ENCODE measurements around the gene PSMD14.

PSMD14 gene

DNA sequence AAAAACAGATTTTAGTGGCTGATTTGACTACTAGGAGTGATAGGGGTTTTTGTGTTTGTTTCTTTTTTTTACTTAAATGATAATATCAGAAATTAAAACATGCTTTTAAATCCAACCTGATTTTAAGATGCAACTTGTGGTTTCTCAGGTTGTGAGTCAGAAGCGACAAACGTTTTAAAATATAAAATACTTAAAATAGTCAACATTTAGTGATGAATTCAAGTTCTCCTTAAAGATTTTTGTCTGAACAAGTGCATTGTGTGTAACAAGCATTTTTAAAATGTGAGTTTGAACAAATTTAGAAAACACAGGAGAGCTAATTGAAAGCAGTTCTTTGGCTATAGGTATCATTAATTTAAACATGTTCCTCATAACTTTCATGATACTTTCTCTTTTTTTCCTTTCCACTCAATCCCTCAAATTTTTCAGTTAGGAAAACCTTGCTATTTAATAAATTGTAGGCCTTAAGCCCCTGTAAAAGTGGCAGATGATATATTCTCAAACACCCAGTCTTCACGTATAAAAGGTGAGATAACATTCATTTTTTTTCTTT is 111.5 kb downstream of the PSMD14 start:
- no peak for DNase-seq (ENCODE audit: low spot score)

DNA sequence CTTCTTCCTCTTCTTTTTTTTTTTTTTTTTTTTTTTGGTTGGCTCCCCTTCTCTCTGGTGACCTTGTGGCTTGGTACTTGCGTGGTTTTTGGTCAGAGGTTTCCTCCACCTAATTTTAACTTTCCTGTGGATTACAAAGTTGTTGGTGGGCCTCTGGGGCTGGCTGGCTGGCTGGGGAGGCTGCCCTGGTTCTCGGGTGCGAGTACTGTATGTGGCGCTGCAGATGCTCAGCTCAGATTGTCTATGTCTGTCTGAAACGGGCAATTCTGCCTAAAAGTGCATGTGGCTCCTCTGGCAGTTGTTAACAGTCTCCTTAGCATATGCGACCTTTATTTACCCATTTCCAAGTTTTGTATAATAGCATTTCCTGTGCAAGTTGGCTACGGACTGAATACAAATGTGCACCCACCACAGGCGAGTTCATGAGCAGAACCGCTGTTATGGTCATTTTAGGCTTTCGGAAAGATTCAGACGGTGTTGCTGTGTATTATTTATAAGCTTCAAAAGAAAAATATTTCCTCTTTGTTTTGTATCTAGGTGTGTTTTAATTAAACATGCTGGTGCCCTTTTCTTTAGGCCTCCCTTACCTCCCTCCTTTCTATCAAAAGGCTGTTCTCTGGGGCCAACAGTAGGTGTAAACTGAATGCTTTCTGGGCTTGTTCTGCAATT is 112.3 kb downstream of the PSMD14 start:
- DNase-seq (ENCODE audit: low spot score) = no peak

DNA sequence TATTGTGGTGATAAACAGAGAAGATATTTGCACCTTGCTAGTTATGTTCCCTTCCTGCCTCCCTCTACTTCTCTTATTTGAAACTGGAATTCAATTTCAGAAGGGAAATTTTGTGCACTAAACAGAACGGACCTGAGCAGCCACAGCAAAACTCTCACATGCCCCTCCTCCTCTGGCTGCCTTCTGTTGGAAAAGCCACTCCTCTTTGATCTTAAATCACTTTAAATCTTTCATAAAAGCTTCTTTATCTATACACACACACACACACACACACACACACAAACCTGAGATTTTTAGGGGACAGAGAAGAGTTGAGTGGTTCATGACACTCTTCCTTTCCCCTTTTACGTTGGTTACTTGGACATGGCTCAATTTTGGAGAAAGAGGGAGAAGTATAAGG is 113.5 kb downstream of the PSMD14 start:
- no peak for DNase-seq (ENCODE audit: low spot score)

DNA sequence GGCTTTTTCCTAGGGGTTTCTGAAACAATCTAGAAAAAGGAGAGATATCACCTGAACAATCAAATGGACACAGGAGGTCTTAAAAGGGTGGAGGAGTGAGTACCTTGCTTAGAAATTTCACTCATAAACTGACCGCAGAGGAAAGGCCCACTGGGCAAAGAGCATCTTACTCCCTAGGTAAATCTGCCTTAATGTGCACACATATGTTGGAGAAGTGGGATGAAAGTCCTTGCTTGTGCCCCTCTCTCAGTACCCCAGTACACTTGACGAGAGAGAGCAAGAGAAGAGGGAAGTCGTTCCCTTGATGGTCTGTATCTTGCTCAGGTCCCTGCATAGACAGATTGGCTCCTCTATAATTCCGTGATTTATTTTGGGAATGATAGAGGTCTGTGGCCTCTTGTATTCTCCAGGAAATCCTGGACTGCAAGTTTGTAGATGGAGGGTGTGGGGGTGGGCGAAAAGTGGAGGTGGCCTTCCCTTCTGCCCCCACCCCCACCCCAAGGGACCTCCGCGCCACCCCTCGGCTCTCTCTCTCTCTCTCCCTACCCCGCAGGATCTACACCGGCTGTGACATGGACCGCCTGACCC is 114.7 kb downstream of the PSMD14 start:
- no peak for DNase-seq (ENCODE audit: low spot score)

DNA sequence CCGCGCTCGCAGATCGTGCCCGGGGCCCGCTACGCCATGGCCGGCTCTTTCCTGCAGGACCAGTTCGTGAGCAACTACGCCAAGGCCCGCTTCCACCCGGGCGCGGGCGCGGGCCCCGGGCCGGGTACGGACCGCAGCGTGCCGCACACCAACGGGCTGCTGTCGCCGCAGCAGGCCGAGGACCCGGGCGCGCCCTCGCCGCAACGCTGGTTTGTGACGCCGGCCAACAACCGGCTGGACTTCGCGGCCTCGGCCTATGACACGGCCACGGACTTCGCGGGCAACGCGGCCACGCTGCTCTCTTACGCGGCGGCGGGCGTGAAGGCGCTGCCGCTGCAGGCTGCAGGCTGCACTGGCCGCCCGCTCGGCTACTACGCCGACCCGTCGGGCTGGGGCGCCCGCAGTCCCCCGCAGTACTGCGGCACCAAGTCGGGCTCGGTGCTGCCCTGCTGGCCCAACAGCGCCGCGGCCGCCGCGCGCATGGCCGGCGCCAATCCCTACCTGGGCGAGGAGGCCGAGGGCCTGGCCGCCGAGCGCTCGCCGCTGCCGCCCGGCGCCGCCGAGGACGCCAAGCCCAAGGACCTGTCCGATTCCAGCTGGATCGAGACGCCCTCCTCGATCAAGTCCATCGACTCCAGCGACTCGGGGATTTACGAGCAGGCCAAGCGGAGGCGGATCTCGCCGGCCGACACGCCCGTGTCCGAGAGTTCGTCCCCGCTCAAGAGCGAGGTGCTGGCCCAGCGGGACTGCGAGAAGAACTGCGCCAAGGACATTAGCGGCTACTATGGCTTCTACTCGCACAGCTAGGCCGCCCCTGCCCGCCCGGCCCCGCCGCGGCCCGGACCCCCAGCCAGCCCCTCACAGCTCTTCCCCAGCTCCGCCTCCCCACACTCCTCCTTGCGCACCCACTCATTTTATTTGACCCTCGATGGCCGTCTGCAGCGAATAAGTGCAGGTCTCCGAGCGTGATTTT is 115.5 kb downstream of the PSMD14 start:
- no peak for DNase-seq (ENCODE audit: low spot score)

DNA sequence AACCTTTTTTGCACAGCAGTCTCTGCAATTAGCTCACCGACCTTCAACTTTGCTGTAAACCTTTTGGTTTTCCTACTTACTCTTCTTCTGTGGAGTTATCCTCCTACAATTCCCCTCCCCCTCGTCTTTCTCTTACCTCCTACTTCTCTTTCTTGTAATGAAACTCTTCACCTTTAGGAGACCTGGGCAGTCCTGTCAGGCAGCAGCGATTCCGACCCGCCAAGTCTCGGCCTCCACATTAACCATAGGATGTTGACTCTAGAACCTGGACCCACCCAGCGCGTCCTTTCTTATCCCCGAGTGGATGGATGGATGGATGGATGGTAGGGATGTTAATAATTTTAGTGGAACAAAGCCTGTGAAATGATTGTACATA is 116.2 kb downstream of the PSMD14 start:
- DNase-seq (ENCODE audit: low spot score) = no peak

DNA sequence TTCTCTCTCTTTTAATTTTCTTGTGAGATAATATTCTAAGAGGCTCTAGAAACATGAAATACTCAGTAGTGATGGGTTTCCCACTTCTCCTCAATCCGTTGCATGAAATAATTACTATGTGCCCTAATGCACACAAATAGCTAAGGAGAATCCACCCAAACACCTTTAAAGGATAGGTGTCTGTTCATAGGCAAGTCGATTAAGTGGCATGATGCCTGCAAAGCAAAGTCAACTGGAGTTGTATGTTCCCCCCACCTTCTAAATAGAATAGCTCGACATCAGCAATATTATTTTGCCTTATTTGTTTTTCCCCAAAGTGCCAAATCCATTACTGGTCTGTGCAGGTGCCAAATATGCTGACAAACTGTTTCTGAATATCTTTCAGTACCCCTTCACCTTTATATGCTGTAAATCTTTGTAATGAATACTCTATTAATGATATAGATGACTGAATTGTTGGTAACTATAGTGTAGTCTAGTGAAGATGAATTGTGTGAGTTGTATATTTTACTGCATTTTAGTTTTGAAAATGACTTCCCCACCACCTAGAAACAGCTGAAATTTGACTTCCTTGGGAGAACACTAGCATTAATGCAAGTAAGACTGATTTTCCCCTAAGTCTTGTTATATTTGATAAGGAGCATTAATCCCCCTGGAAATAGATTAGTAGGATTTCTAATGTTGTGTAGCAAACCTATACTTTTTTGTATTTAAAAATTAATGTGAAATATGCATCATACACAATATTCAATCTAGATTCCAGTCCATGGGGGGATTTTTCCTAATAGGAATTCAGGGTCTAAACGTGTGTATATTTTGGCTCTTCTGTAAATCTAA is 116.9 kb downstream of the PSMD14 start:
- no peak for DNase-seq (ENCODE audit: low spot score)

DNA sequence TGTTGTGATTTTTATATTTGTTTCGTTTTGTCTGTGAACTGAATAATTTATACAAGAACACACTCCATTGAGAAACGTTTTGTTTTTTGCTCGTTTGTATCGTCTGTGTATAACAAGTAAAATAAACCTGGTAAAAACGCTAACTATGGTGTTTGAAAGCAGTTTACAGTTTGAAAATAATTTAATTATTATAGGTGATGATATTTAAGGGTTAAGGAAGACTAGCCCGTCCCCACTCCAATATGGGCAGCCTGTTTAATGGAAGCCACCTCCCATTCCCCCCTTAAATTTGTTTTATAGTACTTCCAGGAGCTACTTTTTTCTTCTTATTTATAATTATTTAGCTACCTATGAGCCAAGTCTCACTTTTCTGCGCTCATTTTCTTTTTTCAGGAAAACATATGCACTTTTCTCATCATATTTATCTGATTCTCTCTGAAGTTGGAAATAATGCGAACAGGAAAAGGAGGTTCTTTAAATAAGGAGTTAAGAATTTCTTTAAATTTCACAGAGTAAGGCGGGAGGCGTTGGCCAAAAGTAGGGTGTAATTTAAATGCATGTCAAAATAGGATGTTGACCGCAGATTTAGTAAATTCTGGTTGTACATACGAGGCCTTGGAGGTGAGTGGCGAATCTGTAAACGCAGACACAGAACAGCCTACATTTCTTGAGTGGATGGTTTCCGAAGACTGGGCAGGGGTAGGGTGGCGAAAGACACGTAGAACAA is 117.7 kb downstream of the PSMD14 start:
- no peak for DNase-seq (ENCODE audit: low spot score)

DNA sequence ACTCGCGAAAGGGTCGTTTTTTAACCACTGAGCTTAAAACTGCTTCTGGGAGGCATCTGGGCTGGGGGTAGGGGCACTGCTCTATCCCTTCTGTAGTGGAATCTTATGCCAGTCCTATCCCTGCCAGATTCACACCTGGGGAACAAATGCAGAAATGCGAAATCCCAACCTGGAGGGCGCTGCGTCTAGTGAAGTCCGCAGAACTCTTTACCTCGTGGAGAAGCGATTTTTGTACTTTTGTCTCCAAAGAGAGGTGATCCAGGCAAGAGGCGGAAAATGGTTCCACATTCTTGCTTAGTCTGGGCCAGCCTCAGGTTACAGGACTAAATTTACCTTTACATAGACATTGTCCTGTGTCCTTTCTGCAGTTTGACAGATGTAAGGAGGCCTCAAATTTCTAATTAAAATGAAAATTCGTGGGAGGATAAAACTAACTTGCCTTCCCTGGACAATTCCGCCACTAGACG is 118.3 kb downstream of the PSMD14 start:
- no peak for DNase-seq (ENCODE audit: low spot score)

DNA sequence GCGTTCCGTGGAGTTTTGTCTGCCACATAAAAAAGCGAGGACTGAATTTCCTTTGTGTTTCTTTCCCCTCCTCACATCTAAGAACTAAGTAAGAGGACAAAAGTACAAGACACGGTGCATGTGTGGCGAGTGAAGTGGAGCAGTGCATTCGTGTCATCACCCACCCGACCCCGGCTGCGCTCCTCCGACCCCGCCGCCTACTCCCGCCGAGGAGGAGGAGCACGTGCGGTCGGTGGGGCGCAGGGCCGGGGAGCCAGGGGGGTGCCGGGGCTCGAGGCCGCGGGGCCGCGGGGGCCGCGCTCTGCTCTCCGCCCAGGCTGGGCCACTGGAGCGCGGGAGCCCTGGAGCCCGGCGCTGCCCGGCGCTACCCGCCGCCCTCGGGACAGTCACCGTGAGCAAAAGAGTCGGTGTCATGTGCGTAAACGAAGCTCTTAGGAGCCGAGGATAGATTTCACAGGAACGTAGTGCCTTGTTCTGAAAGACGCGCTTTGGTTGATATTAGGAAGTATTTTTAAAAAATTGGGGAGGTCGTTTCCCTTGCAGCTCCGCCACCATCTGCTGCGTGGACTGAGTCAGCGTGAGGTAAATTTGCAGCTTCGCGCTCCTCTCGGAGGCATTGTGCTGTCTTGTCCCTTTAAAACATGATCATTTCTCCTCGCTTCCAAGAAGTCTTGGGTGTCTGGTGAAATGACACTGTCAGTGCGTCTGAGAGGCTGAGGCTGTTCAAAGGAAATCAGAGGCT is 118.9 kb downstream of the PSMD14 start:
- no peak for DNase-seq (ENCODE audit: low spot score)

DNA sequence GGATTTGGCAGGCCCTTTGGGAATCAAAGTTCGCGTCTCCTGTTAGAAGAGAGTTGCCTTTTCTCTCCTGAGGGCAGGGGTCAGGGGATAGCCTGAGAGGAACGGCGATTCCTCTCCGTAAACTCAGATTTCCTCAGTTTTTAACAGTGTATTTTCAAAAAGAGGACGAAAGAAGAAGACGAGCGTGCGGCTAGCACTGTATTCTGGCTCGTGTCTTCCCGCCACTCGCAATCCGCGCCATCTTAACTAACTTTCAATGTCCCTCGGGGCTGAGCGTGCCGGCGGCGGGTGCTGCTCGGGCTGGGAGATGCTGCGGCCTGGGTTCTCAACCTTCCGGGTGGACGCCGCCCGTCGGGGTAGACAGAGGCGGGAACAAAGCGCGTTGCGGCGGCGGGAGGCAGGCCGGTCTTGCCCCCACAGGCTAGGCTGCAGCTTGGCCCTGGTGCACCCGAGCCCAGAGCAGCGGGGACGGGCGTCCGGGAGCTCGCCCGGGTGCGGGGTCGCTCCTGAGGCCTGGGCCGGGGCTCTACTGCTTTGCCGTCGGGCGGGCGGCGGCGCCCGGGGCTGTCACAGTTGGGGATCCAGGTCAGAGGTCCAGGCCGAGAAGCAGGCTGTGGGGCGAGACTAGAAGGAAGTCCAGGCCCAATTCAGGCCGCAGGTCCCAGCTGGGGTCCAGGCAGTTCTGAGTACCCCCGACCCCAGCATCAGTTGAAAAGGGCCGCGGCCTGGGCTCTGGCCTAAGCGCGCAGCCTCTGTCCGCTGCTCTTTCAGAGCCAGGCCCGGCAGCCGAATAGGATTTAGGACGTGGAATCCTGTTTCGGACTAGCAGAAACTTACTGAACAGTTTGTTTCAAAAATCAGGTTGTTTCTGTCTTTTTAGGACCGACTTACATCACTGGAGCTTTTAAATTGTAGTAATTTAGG is 119.7 kb downstream of the PSMD14 start:
- no peak for DNase-seq (ENCODE audit: low spot score)

DNA sequence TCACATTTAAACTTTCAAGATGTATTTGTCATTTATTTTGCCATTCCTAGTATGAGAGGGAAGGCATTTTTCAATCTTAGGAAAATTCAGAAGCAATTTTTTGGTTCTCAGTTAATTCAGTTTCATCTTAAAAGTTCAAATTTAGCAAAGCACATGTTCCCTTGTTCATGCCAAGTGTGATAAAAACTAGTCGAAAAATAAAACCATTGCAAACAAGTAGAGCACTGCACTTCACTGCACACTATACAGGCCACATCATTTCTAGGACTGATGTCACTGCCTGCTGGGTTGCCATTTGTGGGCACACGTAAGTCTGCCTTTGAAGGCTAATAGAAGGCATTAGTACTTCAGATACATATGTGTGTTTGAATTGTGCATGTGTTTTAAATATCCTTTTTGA is 122.2 kb downstream of the PSMD14 start:
- DNase-seq (ENCODE audit: low spot score) = no peak

DNA sequence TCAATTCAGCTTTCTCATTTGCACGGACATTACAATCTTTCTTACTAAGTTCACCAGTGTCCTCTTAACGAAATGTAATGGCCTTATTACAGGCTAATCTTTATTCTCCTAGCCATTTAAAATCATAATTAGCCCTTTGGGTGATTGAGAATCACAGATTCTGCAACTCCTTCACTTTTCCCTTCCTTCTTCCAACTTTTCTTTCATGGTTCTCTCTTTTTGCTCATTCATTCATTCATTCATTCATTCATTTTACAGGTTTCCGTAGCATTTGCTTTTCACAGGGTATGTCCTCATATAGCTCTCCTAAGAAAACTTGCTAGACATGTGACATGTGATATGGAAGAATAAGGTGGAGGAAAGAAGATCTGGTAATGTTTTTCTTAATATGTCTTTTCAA is 123.9 kb downstream of the PSMD14 start:
- no peak for DNase-seq (ENCODE audit: low spot score)

DNA sequence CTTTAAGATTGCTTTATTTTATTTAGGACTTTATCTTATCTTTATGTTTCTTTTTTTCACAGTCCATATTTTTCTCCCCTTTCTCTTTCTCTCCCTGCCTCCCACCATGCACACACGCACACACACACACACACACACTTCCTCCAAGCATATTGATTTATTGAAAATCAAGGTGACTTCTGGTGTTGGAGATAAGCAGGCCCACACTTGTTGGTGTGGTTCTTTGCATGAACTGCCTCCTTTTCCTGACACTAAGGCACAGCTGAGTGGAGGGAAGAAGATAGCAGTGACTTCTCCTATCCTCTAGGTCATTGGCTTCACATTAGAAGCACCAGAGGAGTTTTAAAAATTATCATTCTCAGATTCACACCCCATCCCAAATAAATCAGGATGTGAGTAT is 125.9 kb downstream of the PSMD14 start:
- no peak for DNase-seq (ENCODE audit: low spot score)

DNA sequence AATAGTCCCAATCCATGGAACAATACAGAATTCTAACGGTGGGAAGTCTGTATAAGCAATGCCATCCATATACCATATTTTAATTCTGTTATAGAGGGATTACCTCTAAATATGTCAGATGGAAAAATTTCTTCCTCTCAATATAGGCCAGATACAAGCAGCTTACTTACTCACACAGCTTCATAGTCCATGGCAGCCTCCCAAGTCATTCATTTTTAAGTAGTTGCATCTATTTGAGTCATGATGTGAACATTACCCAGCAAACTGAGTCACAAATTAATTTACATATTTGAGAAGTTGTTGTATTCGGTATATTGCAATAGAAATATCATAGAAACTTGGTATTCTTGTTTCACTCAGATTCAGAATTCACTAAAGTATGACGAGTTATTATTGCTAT is 128.2 kb downstream of the PSMD14 start:
- DNase-seq (ENCODE audit: low spot score) = no peak

DNA sequence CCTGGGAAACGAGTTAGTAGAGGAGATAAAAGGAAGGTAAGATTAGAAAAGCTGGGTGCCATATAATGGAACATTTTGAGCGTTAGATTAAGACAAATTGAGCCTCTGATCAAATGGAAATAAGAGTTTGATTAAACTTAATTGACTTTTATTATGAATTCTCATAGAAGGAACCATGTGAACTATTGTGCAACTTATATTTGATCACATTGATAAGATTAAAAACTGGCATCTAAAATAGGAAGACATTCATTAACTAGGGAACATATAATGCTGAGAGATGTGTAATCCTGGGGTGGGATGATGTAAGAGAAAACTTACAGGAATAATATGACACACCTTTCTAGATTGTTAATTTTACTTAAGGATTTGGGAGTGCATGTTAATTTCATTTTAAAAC is 130.4 kb downstream of the PSMD14 start:
- no peak for DNase-seq (ENCODE audit: low spot score)

DNA sequence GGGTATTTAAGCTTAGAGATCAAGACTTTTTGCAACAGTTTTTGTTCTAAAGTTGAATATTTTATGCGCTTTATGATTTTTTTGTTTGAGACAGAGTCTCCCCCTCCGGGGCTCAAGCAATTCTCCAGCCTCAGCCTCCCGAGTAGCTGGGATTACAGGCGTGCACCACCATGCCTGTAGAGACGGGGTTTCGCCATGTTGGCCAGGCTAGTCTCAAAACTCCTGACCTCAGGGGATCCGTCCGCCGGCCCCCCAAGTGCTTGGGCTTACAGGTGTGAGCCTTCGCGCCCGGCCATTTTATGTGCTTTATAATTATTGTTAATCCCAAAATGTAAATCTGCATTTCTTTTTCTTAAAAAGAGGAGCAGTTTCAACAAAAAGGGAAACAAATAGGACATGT is 136.9 kb downstream of the PSMD14 start:
- no peak for DNase-seq (ENCODE audit: low spot score)

DNA sequence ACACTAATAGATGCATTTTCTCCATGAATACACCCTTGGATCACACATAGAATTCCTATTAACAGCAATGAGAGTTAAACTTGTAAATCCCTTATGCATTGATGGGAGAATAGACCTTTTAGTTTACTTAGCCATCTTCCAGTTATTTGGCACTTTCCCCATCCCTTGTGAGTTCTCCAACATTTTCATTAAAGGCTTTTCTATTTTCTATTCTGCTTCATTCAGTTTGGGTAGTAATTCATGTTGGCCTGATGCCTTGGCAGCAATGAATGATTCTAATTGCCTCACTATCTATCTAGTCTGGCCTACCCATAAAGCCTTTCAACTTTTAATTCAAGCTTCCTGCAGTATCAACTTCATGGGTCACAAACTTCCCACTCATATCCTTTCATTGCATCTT is 140.2 kb downstream of the PSMD14 start:
- DNase-seq (ENCODE audit: low spot score) = no peak
